ENCODE results near the gene CPT1C.

GRCh38 chr19:49690079-49690655 lies 749 bp upstream of the CPT1C start:
- TF ChIP-seq POLR2A (IDR thresholded peaks at IDR 0.05) (no peak), POLR2AphosphoS5 (IDR thresholded peaks at IDR 0.05) (no peak)
- TF ChIP-seq, protein P1, sequence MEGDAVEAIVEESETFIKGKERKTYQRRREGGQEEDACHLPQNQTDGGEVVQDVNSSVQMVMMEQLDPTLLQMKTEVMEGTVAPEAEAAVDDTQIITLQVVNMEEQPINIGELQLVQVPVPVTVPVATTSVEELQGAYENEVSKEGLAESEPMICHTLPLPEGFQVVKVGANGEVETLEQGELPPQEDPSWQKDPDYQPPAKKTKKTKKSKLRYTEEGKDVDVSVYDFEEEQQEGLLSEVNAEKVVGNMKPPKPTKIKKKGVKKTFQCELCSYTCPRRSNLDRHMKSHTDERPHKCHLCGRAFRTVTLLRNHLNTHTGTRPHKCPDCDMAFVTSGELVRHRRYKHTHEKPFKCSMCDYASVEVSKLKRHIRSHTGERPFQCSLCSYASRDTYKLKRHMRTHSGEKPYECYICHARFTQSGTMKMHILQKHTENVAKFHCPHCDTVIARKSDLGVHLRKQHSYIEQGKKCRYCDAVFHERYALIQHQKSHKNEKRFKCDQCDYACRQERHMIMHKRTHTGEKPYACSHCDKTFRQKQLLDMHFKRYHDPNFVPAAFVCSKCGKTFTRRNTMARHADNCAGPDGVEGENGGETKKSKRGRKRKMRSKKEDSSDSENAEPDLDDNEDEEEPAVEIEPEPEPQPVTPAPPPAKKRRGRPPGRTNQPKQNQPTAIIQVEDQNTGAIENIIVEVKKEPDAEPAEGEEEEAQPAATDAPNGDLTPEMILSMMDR (IDR thresholded peaks at IDR 0.05) = peak in 2 of 6 experiments; percentile 10 to 41

All from upper lobe of left lung (tissue), 4 donors.